Renal cortical epithelial cell (primary cell): ENCODE results near the gene INPP4B. TPM values are rescaled to one million over a fixed set of nuclear protein-coding genes. Genes with fewer than 3 reads are reported as not detected.
A peak's percentile ranks its signal among the peaks of the same experiment; 100 is the strongest.

Experiments used
- DNase-seq: peaks from one replicate; pipeline ENCODE4 v3.0.0-alpha.2; 2011; ENCODE audit warnings: low read depth
- total RNA-seq: library from RNA; depleted of rRNA; stranded (reverse); fragments of >200 nt; gene quantifications from 2 replicates; pipeline ENCODE4 v1.2.3, GENCODE V29; 2014

Gene INPP4B
- total RNA-seq, result 16.1 and 16.6 TPM in 2 replicates

DNA sequence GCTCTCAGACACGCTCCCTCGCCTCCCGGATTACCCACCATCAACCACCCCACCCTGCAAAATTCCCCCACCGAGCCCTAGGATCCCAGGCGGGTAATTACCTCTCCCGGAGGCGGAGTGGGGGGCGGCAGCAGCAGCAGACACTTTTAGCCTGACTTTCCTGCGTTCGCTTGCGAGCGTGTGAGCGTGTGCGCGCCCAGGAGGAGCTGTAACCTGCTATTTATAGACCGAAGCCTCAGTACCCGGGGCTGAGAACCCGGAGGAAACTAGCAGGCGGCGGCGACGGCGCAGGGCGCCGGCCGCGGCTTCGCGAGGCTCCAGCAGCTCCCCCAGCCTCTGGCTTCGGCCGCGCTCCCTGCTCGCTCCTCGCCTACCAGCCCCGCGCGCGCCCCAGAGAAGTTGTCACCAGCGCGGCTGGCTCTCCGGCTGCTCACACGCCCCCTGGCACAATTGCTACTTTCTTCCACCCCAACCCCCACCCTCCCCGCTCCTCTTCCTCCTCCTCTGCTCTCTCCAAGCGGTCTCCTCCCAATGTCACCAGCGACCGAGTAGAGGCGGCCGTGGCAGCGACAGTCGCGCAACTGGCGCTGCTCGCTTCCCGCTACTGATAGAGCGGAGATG, at the start of gene INPP4B:
Gene INPP4B, minus strand, starts transcription at position 194 of the 621 bp plus-strand sequence.
- DNase-seq, result peak; percentile 12

DNA sequence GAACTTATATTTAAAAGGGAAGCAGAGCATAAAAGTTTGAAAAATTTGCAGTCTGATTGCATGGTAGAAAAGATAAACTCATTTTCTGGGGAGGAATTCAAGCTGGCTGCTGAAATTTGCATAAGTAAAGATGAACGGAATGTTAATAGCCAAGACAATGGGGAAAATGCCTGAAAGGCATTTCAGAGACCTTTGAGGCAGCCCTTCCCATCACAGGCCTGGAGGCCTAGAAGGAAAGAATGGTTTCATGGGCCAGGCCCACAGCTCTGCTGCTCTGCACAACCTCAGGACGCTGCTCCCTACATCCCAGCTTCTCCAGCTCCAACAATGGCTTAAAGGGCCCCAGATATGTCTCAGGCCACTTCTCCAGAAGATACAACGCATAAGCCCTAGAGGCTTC, 46.9 kb upstream of the INPP4B start:
- no peak for DNase-seq

DNA sequence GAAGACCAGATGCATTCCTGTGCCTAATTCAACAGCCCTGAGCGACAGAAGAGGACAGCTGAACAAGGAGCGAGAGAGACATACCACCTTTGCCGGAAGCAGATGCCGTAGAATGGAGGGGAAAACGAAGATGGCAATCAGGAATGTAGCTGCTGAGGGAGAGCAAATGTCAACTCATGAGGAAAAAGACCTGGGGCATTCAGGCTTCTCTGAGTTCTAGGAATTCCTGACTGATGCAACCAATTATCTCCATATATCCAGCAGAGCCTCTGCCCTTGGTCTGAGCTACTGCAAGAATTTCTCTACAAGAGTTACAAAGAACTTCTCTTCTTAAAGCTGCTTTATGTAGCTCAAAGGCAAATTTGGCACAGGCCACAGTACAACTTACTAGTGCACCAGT, 40.5 kb upstream of the INPP4B start:
- no peak for DNase-seq

DNA sequence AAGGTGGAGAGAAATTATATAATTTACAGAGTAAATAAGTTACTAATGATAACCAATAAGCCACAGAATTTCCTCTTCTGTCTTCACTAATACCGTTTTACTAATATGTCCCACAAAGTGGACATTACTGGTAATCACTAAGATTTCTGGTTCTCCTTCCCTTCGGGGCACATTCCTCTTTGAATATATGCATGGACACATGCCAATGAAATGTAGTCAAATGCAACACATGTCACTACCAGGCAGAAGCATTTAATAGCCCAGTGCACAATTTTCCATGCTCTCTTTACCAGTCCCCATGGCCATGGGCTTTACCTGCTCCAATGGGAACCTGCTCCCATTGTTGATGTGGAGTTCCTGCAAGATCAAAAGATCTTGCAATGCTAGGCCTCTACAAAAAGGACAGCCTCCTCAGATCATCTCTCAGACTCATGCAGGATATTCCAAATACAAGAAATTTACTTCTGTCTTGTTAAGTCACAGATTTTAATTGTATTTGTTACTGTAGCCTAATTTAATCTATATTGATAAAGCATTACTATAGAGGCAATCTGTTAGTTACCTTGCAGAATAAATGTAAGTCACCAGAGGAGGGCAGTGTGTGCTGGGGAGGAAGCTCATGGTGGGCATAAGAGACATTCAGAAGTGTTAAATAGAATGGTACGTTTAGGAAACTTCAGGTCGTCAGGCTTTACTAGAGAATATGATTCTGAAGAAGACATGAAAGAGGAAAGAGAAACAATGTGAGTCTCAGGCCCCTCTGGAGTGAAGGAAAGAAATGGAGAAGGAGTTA, 37.1 kb upstream of the INPP4B start:
- peak; percentile 63 for DNase-seq

DNA sequence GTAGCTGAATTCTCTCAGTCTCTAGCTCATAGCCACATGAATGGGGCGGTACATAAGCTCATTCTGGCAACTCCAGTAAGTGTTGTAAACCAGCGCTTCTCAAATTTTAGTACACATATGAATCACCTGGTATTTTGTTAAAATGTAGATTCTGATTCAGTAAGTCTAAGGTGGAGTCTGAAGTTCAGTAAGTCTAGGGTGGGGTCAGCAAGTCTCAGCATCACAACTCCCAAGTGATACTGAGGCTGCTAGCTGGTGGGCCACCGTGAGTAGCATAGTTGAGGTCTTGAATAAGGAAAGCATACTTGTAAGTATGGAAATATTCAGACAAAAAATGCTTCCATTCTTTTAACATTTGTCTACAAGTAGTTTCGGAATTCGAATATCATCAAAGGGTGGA, 36.1 kb upstream of the INPP4B start:
- DNase-seq, result no peak

DNA sequence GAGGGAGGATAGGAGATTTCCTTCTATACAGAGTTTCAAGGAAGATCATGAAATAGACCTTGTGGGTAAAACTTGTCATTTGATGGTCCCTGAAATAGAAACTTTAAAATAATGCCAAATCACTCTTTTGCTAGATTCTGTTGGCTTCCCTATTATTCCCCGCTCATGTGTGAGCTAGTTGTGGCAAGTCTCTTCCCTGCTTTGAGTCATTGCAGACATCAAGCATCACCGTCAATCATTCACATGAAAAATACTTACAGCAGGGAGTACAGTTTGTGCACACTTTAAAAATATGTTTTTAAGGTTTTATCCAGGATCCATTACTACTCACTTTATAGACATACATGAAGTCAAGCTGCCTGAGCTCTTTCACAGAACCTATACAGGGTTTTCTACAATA, 35.2 kb upstream of the INPP4B start:
- DNase-seq, result no peak

DNA sequence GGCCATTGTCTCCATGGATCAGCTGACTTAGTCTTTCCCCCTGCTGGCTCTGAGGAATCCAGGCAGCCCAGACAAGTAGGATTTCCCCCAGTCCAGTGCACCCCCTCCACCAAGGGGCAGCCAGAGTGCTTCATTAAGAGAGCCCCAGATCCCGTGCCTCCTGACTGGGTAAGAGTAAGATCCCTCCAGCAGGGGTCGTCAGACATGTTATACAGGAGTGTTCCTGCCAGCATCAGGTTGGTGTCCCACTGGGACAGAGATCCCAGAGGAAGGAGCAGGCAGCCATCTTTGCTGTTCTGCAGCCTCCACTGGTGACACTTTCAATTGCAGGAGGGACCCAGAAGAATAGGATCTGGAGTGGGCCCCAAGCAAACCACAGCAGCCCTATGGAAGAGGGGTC, 29.0 kb upstream of the INPP4B start:
- DNase-seq, result no peak

DNA sequence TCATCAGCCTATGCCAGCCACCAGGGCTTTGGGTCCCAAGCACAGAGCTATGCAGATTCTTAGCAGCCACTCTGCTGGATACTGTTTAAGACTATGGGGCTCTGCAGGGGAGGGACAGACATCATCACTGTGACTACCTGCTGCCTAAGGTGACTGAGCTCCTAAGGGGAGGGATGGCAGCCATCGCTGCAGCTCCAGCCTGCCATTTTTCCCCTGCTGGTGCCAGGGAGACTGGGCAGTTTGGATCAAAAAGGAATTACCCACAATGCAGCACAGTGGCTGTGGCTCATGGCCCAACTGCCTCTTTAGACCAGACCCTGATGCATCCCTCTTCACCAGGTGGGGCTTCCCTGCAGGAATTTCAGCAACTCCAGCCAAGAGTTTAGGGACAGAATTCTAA, 28.6 kb upstream of the INPP4B start:
- no peak for DNase-seq

DNA sequence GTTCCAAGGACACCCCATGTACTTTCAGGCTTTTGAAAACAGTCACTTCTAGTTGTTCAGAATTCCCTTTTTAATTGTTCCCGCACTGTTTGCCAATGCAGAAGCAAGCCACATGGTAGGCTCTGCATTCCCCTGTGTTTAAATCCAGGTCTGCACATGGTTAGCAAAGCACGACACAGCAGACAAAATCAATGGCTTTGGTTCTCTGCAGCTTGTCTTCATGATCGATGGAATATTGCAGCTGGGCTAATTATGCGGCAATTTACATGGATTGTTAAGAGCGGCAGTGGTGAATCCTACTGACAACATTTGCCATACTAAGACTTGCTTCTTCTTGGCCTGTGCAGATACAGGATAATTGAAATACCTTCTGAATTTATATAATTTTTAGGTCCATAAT, 20.6 kb upstream of the INPP4B start:
- DNase-seq, result no peak

DNA sequence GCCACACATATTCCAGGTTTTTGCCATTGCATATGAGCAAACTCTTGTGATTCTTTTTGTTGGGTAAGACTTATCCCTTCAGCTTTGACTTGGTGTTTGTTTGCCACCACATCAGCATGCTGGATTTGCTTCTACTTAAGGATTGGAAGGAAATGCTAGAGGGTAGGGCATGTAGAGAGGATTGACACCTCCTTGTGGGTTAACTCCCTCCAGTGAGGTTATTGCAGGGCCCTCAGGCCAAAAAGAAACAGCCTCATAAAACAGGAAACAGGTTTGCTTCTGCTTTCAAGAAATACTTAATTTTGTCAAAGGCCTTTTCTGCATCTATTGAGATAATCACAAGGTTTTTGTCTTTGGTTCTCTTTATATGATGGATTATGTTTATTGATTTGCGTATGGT, 15.2 kb upstream of the INPP4B start:
- no peak for DNase-seq

DNA sequence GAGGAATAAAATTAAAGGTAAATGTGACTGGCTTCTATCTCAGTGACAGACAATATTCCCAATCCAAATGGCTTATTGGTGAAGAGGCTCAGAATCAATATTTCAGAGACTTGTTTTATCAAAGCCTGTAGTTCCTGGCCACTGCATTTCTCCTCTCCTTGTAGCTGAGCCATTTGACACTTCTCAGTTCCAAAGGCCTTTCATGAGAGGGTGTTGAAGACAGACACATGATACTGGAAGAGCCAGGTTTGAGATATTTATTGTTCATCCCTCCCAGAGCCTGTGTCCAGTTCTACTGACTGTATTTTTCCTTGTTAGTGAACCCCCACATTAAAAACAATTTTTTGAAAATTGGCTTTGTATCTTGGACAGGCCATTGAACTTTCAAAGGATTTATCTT, 12.9 kb upstream of the INPP4B start:
- DNase-seq, result no peak

DNA sequence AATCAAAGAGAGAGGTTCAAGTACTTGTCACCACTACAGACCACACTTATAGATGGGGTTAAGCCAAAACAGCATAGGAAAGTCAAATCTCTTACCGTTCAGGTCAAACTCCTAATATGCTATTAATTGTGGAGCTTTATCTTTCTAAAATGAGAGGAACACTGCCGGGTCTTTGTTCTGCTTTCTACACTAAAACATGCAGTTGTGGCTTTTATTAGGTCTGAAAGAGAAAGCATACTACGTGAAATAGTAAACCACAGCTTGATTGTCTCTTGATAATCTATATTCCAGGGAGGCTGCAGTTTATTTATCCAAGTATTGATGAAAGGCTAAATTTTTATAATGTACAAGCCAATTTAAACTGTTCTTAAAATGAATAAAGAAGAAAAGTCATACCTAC, 12.3 kb upstream of the INPP4B start:
- no peak for DNase-seq

DNA sequence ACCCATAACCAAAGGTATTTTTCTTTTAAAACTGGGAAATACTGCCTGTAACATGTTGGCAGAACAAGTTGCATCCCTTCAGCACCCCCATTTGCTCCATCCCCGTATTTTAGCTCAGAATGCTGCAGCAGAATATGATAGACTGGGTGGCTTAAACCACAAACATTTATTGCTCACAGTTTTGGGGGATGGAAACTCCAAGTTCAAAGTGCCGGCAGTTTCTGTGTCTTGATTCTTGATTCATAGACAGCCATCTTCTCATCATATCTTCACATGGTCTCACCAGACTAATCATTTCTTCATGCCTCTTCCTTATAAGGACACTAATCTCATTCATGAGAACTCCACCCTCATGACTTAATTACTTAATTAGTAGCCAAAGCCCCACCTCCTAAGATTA, 10.5 kb upstream of the INPP4B start:
- no peak for DNase-seq

DNA sequence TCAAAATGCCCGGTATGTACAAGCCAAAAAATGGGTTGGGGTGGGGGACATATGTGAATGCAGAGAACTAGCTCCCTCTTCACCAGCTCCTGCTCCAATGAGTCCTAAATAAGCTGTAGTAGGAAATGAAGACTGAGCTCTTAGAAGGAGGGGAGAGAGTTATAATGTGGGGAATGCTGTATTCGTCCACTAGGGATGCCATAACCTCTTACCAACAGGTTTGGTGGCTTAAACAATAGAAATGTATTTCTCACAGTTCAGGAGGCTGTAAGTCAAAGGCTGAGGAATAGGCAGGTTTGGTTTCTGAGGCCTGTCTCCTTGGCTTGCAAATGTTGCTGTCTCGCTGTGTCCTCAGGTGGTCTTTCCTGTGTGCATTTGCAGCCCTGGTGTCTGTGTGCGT, 4.4 kb upstream of the INPP4B start:
- peak; percentile 22 for DNase-seq

DNA sequence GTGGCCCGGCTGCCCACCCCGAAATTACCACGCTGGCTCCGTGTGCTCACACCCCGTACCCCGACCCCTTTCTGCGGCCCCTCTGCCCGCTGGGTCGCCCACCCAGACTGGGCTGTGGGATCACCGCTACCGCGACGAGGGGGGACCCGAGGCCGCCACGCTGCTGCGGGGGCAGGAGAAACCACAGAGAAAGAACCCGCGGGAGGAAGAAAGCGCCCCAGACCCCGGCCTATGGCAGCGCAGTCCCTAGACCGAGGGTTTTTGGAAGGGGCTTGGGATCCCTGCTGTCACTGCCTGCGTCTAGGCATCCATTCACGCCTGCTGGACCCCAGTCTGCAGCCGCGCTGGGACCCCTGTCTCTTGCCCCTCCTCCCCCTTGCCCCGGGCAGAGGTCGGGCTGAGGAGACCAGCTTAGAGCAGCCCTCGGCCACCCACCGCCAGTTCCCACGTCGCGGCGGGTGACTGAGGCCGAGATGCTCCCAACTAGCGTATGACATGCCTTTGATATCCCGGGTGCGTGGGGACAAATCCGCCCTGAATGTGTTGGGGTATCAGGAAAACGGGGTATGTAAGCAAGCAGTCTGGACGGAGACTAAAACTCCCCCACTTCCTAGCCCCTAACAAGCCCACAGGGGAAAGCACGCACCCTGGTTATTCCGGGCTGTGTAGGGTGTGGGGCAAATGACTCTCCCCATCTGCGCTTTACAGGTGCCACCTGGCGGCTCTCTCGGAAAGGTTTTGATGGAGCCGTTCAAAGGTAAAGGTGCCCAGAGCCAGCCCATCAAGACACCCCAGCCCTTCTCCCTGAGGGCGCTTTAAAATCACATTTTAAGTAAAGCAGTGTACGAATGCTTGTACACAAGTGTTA, 862 bp upstream of the INPP4B start:
- DNase-seq, result peak; percentile 34

DNA sequence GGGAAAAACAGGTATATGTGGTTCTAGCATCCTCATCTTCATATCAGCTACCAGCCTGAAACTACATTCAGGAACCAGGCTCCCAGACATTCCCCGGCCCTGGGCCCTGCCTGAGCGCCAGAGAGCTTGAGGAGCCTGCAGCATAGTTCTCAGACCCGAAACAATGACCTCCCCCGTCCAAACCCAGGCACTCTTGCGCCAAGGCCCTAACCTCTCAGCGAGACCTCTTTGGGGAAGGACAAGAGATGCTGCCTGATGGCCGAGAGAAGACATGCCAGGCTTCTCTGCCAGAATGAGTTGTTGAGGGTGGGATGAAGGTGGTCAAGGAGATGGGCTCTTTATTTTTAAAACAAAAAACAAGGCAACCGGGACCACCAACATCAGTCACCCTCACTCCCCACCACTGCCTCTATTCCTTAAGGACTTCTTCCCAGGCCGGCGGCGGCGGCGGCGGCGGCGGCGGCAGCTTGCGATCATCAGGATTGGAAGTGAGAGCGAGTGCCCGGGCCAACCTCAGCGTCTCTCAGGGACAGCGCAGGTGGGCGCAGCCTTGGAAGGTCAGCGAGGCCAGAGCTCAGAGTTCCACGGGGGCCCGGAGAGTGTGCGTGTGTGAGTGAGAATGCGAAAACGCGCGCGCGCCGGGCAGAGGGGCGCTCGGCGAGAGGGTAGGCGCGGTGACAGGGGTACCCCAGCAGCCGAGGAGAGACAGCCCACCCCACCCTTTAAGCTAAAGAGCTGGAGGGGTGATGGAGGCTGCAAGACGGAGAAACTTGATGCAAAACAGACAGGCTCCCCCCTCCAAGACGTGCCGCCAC, 601 bp downstream of the INPP4B start:
- no peak for DNase-seq

DNA sequence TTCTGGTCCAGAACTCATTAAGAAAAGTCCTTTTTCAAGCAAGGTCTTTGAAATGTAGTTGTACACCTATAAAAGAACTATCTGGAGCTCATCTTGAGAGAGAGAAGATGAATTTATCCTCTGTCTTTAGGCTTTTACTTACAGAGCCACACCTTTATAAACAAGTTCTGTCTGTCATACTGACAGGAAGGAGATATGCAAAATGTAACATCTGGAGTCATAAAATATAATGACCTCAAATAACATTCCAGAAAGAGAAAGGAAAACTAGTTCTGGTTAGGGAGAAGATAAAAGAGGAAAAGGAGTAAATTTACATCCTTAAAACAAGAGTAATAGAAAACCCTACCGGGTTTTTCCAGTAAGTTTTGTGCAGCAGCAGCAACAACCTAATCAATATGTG, 1.3 kb downstream of the INPP4B start:
- no peak for DNase-seq

DNA sequence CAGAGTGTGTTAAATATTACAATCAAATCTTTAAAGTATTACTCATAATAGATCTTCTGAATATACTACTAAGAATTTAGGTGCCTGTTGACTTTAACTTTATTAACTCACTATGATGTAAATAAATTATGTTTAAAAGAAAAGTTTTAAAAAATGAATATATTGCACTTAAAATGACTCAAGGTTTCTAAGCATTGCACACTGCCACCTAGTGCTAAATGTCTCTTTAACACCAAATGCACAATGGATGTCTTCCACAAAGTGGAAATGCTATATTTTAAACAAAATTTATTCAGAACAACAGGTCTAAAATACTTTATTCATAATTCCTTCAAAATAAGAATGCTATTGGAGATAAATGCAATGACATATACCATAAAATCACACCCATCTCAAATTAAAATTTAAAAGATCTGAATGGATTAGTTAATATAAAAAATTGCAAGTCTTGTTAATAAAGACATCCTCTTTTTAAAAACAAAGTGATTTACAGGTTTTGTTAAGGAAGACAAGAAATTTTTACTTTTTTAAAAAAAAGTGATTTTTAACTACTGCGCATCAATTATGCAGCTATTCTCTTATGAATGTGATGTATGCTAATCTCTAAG, 5.5 kb downstream of the INPP4B start:
- peak; percentile 57 for DNase-seq

DNA sequence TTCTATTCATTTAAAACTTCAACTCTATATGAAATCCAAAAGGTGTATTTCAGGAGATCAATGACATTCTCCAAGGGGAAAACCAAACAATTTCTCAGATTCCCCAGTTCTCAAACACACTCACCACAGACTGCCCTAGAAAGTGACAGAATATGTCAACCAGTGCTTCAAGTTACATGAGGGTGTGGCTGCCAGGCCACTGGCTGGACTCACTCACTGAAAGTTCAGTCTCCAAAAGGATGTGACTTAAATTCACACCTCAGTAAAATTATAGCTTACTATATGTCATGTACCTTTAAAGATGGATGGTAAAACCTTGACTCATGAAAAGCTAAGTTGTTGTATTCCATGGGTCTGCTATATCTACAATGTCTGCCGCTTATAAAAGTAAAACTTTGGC, 7.3 kb downstream of the INPP4B start:
- DNase-seq, result no peak

DNA sequence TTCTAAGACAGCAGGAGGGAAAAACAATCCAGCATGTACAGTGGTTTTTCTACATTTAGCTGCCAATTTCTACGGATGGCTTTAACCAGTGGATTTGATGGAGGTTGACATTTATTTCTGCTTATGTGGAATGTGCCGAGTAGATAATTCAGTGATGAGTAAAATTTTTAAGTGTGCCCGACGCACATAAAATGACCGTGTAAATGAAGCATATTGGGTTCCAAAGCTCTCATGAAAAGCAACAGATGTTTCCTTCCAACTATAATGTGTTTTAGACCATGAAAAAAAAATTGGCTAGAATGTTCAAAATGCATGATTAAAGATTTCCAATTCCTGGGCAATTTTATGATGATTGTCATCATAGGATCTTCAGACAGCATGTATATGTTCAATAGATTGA, 14.1 kb downstream of the INPP4B start:
- no peak for DNase-seq

DNA sequence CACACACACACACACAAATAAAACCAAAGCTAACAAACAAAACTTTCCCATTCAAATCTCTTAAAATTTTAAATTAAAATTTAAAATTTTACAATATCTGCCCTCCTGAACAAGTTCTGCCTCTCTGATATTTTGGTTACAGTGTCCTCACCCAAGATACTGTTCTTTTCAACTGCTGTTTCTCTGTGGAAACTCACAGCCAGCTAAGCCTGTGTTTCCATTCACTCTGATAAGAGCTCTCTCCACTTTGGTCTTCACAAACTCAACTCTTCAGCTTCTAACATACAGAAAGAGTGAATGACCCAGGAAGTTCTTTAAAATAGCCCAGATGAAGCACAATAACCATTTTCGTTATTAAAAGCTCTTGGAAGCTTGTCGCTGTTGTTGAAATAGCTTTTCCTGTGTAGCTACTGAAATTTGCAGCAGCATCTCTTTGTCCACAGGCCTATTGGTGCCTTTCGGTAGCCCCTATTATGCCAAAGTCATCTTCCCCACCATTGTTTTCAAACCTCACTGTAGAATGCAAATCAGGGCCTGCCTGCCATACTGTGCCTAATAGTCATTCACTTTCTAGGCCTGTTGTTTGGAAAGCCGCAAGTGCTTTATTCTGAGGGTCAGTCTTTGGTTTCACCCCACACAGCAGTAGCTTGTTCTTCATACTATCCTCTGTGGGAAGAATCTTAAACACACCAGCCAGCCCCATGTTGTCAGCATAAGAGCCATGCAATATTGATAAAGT, 19.4 kb downstream of the INPP4B start:
- no peak for DNase-seq
